Epithelial cell of prostate (primary cell): ENCODE measurements around the gene ITGAX.

ENCODE experiments used
- DNase-seq: peaks from one replicate; pipeline ENCODE4 v3.0.0-alpha.2; 2011; ENCODE audit warnings: low read depth, low spot score
- H3K27ac ChIP-seq: fragments of 450-650 bp; 2 replicates; pipeline ENCODE4 v1.5.1; 2017; ENCODE audit warnings: mild to moderate bottlenecking

ITGAX gene

GRCh38 chr16:31347445-31347844 is 7.5 kb upstream of the ITGAX start:
- no peak overlapping the region for H3K27ac ChIP-seq
- no peak for DNase-seq

GRCh38 chr16:31348579-31348978 is 6.4 kb upstream of the ITGAX start:
- no peak for DNase-seq
- no peak overlapping the region for H3K27ac ChIP-seq

GRCh38 chr16:31350275-31351005 is 4.5 kb upstream of the ITGAX start:
- no peak for DNase-seq
- H3K27ac ChIP-seq: no peak overlapping the region

GRCh38 chr16:31351246-31351941 is 3.6 kb upstream of the ITGAX start:
- H3K27ac ChIP-seq: no peak overlapping the region
- no peak for DNase-seq

GRCh38 chr16:31351942-31352325 is 3.0 kb upstream of the ITGAX start:
- H3K27ac ChIP-seq: no peak overlapping the region
- DNase-seq: no peak

- no peak for DNase-seq
- H3K27ac ChIP-seq: no peak overlapping the region
Measured at GRCh38 chr16:31352376-31353115, 2.4 kb upstream of the ITGAX start.

GRCh38 chr16:31355431-31356100 is 590 bp downstream of the ITGAX start:
- no peak for DNase-seq
- no peak overlapping the region for H3K27ac ChIP-seq

GRCh38 chr16:31356566-31357323 is 1.8 kb downstream of the ITGAX start:
- no peak for DNase-seq
- no peak overlapping the region for H3K27ac ChIP-seq

GRCh38 chr16:31357324-31358109 is 2.5 kb downstream of the ITGAX start:
- no peak overlapping the region for H3K27ac ChIP-seq
- no peak for DNase-seq

GRCh38 chr16:31360251-31360650 is 5.3 kb downstream of the ITGAX start:
- DNase-seq: no peak
- H3K27ac ChIP-seq: no peak overlapping the region

- H3K27ac ChIP-seq: no peak overlapping the region
- no peak for DNase-seq
Measured at GRCh38 chr16:31361201-31362110, 6.5 kb downstream of the ITGAX start.

GRCh38 chr16:31362476-31363405 is 7.8 kb downstream of the ITGAX start:
- no peak overlapping the region for H3K27ac ChIP-seq
- DNase-seq: no peak

- DNase-seq: no peak
- no peak overlapping the region for H3K27ac ChIP-seq
Measured at GRCh38 chr16:31363721-31364120, 8.7 kb downstream of the ITGAX start.

GRCh38 chr16:31364421-31364820 is 9.4 kb downstream of the ITGAX start:
- no peak for DNase-seq
- H3K27ac ChIP-seq: no peak overlapping the region

- H3K27ac ChIP-seq: no peak overlapping the region
- DNase-seq: no peak
Measured at GRCh38 chr16:31365131-31365865, 10.3 kb downstream of the ITGAX start.

- H3K27ac ChIP-seq: no peak overlapping the region
- DNase-seq: no peak
Measured at GRCh38 chr16:31367853-31368252, 12.9 kb downstream of the ITGAX start.

- H3K27ac ChIP-seq: no peak overlapping the region
- DNase-seq: no peak
Measured at GRCh38 chr16:31371008-31371407, 16.0 kb downstream of the ITGAX start.
